HPDE6-E6E7 (cell line): ENCODE measurements around the gene ANO6.

ENCODE experiments used
- DNase-seq: peaks from one replicate; pipeline ENCODE4 v3.0.0; 2011; ENCODE audit warnings: missing footprints; ENCODE audit errors: extremely low spot score

ANO6 gene

DNA sequence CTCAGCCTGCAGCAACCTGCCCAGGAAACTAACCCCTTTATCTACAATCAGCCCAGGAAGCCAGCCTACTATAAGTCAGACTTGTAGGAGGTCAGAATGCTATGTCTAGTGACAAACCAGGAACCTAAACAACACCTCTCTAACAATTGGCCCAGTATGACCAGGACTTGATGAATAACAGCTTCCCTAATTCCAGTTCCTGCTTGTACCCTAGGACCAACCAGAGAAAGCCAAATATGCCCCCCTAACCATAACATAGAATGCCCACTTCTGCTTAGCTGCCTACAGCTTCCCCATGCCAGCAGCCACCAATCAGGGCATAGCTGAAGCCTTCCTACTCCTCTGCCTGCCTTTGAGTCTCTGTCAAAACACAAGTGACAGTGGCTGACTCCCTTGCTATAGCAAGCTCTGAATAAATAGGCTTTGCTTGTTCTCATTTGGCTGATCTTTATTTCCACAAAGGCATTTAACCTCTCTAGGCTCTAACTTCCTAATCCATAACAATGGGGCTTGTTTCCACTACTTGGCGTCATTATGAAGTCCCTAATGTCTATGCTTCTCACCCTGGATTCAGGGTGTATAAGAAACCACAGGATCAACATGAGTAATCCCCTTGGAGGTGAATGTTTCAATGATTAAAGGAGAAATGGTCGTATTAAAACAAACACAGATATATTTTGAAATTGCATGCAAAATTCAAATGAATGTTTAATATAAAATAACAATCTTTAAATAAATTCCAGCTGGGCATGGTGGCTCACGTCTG is 220.2 kb downstream of the ANO6 start:
- DNase-seq = no peak

GRCh38 chr12:45439039-45439438 is 223.1 kb downstream of the ANO6 start:
- DNase-seq = no peak

DNA sequence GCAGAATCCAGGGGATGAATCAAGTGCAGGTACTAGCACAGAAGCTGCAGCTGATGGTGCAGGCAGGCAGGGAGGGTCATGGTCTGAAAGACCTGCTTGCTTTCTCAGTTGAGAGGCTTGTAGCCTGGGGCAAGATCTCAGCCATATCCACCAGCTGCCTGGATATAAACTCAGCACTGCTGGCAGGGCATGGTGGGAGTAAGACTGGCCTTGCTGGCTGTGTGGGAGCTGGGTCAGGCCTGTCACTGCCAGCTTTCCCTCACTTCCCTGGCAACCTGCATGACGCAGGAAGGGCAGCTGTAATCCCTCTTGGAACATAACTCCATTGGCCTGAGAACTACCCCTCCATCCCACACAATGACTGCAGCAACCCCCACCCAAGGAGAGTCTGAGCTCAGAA is 230.1 kb downstream of the ANO6 start:
- DNase-seq = no peak

DNA sequence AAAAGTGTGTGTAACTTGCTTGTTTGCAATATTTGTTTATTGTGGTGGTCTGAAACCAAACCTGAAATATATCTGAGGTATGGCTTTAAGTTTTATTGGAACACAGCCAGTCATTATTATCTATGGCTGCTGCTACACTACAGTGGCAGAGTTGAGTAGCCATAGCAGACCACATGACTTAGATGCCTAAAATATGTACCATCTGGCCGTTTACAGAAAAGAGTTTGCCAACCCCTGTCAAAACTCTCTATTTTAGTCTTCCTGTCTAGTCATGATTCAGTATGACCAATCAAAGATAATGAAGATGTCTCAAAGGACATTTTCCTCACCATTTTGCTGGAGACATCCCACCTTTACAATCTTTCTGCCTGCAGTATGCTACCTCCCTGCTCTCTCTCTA is 242.3 kb downstream of the ANO6 start:
- no peak for DNase-seq

DNA sequence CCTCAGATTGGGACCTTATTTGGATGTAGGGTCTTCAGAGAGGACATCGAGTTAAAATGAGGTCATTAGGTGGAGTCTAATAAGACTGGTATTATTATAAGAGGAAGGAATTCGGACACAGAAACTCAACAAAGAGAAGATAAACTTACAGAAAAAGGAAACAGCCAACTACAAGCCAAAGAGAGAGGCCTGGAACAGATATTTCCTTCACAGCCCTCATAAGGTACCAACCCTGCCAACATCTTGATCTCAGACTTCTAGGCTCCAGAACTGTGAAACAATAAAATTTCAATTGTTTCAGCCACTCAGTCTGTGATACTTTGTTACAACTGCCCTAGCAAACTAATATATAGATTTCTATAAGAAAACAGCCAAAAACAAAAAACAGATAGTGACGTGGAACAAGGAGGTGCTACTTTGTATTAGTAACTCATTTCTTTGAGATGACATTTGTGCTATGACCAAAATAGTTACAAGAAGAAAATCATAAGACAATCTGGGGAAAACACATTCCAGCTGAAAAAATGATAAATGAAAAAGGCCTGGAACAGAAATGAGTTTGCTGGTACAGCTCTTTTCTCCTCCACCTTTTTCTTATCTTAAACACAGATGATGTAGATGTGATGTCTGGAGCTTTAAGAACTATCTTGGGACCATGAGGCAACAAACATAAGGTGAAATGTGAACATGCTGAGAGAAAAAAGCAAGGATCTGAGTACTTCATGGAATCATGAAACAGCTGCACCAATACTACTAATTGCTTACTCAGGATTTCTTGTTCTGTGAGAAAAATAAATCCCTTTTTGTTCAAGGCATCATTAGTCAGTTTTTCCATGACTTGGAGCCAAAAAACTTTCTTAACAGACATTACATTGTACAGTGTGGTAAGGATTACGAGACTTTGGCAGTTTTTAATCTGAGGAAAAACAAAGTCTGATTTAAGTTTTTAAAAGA is 243.2 kb downstream of the ANO6 start:
- no peak for DNase-seq

DNA sequence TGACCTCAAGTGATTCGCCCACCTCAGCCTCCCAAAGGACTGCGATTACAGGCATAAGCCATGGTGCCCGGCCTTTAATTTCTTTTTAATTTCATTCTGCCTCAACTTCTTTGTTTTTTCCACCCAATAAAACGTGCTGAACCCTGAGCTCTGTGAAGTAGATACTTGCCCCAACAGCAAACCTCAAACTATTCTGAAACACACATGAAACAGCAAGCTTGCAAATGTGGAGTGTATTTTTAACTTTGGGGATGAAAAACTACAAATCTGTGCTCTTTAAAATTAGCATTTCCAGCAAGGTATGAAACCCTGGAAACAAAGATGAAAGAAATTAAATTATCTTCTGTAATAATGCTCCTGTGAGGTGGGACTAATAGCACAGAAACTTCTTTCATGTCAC is 246.6 kb downstream of the ANO6 start:
- no peak for DNase-seq

DNA sequence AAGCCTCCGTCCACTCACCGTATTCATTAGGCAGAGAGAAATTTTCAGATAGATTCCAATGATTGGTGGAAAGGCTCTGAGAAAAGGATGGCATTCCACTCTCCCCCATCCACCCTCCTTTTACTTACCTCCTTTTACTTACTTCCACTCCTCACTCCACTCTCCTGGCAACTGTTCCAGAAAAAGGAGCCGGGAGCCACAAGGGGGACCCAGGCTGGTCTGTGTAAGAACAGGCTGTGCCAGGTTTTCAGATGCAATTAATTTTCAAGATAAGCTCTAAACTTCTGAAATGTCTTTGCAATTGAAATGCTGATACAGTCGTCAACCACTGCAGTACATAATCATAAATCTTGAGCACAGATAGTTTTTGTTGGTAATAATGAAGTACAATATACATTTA is 248.8 kb downstream of the ANO6 start:
- DNase-seq = no peak

DNA sequence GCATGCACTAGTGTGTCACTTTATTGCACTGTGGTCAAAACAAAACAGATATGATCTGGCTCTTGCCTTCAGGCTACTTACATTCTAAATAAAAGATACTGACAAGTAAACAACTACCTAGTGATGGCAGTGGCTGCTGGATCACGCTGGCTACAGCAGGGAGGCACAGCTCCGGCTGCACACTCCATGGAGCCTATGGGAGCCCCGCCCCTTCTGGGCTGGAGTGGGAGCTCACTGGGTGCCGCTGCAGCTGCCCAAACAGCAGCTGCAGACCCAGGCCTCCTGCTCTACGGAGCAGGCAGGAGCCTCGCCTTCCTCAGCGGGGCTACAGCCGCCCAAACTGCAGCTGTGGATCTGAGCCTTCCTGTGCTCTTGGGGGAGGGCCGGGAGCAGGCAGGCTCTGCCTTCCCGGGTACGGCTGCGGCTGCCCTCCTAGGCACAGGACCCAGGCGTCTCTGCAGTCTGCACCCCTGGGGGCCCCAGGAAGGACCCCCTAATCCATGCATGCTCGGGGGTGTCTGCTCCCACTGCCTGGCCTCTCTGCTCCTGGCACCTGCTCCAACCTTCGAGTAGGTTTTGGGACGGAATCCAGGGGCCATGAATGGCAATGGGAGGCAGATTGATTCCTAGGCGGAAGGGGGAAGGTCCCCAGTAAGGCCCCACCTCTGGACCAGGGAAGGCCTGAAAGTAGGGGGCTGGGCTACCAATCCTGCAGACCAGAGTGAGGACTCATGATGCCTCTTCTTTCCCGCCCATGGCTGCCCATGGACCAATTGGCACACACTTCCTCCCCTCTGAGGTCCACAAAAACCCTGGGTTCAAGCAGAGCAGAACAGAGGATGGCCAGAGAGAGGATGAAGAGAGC is 253.1 kb downstream of the ANO6 start:
- no peak for DNase-seq

- no peak for DNase-seq
Measured at GRCh38 chr12:45469902-45470301, 254.0 kb downstream of the ANO6 start.

DNA sequence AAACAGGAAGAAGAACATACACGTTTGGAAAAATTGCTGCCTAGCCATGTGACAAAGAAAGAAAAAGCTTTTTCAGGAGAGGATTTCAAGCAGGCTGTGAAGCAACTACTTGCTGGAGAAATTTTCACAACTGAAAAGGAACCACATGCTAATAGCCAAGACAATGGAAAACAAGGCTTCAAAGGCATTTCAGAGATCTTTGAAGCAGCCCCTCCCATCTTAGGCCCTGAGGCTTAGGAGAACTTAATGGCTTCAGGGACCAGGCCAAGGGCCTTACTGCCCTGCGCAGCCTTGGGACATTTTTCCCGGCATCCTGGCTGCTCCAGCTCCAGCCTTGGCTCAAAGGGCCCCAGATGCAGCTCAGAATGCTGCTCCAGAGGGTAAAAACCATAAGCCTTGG is 257.7 kb downstream of the ANO6 start:
- DNase-seq = no peak

GRCh38 chr12:45475594-45475993 is 259.7 kb downstream of the ANO6 start:
- no peak for DNase-seq

DNA sequence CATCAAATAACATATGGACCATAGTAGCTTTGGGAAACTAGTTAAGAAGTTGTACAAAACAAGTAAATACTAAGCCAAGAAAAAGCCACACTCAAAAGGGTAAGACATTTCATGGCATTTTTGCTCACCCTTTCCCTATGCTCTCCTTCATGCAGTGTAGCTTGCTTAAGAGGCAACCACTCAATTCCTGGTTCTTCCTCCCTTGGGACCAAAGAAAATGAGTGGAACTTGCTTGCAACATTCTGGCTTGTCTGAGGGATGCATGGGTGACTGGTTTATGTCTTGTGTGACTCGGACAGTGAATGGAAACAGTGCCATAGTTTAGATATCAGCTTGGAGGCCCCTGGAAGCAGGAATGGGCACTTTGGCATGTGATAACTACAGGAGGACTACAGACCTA is 261.6 kb downstream of the ANO6 start:
- DNase-seq = no peak

DNA sequence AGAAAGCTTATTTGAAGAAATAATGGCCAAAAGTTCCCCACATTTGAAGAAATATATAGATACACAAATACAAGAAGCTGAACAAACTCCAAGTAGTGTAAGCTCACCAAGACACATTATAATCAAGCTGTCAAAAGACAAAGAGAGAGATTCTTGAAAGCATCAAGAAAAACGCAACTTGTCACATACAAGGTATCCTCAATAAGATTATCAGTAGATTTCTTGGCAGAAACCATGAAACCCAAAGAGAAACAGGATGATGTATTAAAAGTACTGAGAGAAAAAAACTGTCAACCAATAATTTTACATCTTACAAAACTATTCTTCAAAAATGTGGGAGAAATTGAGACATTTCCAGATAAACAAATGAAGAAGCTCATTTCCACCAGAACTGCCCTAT is 263.0 kb downstream of the ANO6 start:
- DNase-seq = no peak

- DNase-seq = no peak
Measured at GRCh38 chr12:45481746-45482145, 265.9 kb downstream of the ANO6 start.

DNA sequence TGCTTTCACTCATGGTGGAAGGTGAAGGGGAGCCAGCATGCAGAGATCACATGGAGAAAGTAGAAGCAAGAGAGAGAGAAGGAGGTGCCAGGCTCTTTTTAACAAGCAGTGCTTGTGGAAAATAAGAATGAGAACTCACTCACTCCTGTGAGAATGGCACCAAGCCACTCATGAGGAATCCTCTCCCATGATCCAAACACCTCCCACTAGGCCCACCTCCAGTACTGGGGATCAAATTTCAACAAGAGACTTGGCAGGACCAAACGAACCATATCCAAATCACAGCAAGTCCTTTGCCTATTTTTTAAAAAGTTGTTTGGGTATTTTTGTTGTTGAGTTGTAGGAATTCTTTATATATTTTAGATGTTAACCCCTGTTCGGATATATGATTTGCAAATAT is 267.7 kb downstream of the ANO6 start:
- no peak for DNase-seq
